Left forelimb (tissue), 1 donor: ENCODE results near the gene PRPF8.
"Not testable (repeated sequence)": the region's sequence is repeated elsewhere in the genome, so short reads cannot be mapped to it uniquely, and the experiment has no call there.

Experiments
- DNase-seq: peaks from one replicate; pipeline ENCODE4 v3.0.0-alpha.2; 2018; ENCODE audit warnings: low spot score

PRPF8 gene

GRCh38 chr17:1690544-1691221 lies 6.0 kb upstream of the PRPF8 start:
- no peak for DNase-seq

GRCh38 chr17:1688405-1688804 lies 3.7 kb upstream of the PRPF8 start:
- DNase-seq = not testable (repeated sequence)

- DNase-seq = no peak
These were observed 1.4 kb upstream of the PRPF8 start for GRCh38 chr17:1686086-1686485.

- DNase-seq = no peak
These were observed 1.2 kb downstream of the PRPF8 start for GRCh38 chr17:1683459-1683858.

GRCh38 chr17:1676401-1676800 lies 8.3 kb downstream of the PRPF8 start:
- no peak for DNase-seq

GRCh38 chr17:1673041-1673785 lies 11.5 kb downstream of the PRPF8 start:
- DNase-seq = no peak

GRCh38 chr17:1663934-1664333 lies 20.7 kb downstream of the PRPF8 start:
- DNase-seq = not testable (repeated sequence)

- no peak for DNase-seq
These were observed 23.6 kb downstream of the PRPF8 start for GRCh38 chr17:1661045-1661444.

- DNase-seq = no peak
These were observed 26.6 kb downstream of the PRPF8 start for GRCh38 chr17:1658100-1658499.

- no peak for DNase-seq
These were observed 30.9 kb downstream of the PRPF8 start for GRCh38 chr17:1653735-1654134.

GRCh38 chr17:1652794-1653193 lies 31.9 kb downstream of the PRPF8 start:
- not testable (repeated sequence) for DNase-seq

- no peak for DNase-seq
These were observed 33.2 kb downstream of the PRPF8 start for GRCh38 chr17:1651559-1651844.

- no peak for DNase-seq
These were observed 33.7 kb downstream of the PRPF8 start for GRCh38 chr17:1650731-1651558.

- no peak for DNase-seq
These were observed 34.7 kb downstream of the PRPF8 start, which contains the start of gene RILP for GRCh38 chr17:1649844-1650501. Gene RILP, minus strand, starts transcription at chr17:1649866. Its CDS starts 62 bp downstream, at chr17:1649804.

GRCh38 chr17:1648963-1649843 lies 35.5 kb downstream of the PRPF8 start:
- peak; percentile 94 for DNase-seq

GRCh38 chr17:1648173-1648962 lies 36.3 kb downstream of the PRPF8 start:
- no peak for DNase-seq

- no peak for DNase-seq
These were observed 36.9 kb downstream of the PRPF8 start for GRCh38 chr17:1647802-1648171.

GRCh38 chr17:1646199-1646875 lies 38.3 kb downstream of the PRPF8 start:
- DNase-seq = no peak

GRCh38 chr17:1645207-1646171 lies 39.2 kb downstream of the PRPF8 start, which contains the start of gene SCARF1:
Gene SCARF1, minus strand, starts transcription at chr17:1645732. Its CDS starts 35 bp downstream, at chr17:1645697.
- no peak for DNase-seq
